Activated CD8-positive, alpha-beta T cell treated with anti-CD3 and anti-CD28 coated beads for 36 hours (primary cell): ENCODE data around the gene ZNF516. TPM values are rescaled to one million over a fixed set of nuclear protein-coding genes. Genes with fewer than 3 reads are reported as not detected.

Experiments
- ATAC-seq: fragments of 200-7000 bp; cut with Tn5 transposase; one replicate; pipeline ENCODE4 v1.10.0; 2021; ENCODE audit warnings: mild to moderate bottlenecking, moderate library complexity
- CTCF ChIA-PET: fragments of 350-600 bp; sonication (Branson Sonifier 250); formaldehyde crosslinking; loops from one replicate; lab custom pipeline; 2021; ENCODE audit warnings: antibody characterized with exemption; lab: Charles Lee
- POLR2A ChIA-PET: fragments of 350-600 bp; sonication (Branson Sonifier 250); formaldehyde crosslinking; loops from one replicate; lab custom pipeline; 2021; ENCODE audit warnings: antibody characterized with exemption; lab: Charles Lee
- DNase-seq: peaks from one replicate; pipeline ENCODE4 v3.0.0-alpha.2; 2020
- H3K27ac Mint-ChIP-seq: one replicate; pipeline ENCODE4 v1.8.0; 2021; ENCODE audit warnings: mild to moderate bottlenecking, mixed read lengths
- H3K27me3 Mint-ChIP-seq: one replicate; pipeline ENCODE4 v1.8.0; 2021; ENCODE audit warnings: mixed read lengths
- H3K36me3 Mint-ChIP-seq: one replicate; pipeline ENCODE4 v1.8.0; 2021; ENCODE audit warnings: low read depth, mixed read lengths
- H3K4me1 Mint-ChIP-seq: one replicate; pipeline ENCODE4 v1.8.0; 2021; ENCODE audit warnings: low read depth, mixed read lengths
- H3K4me3 Mint-ChIP-seq: one replicate; pipeline ENCODE4 v1.8.0; 2021; ENCODE audit warnings: mild to moderate bottlenecking, moderate library complexity, mixed read lengths
- H3K9me3 Mint-ChIP-seq: one replicate; pipeline ENCODE4 v1.8.0; 2021; ENCODE audit warnings: mixed read lengths
- CTCF ChIP-seq: fragments of 200-600 bp; IDR thresholded peaks from one replicate; pipeline ENCODE4 v1.8.0; 2022; ENCODE audit warnings: antibody characterized with exemption, mild to moderate bottlenecking
- intact Hi-C: fragments of 100-400 bp; cut with micrococcal nuclease; formaldehyde crosslinking; loops from one replicate; pipeline ENCODE4 v1.10.0; 2022
- total RNA-seq, 2 experiments: library from RNA; stranded (reverse); gene quantifications; one replicate each; pipeline ENCODE4 v1.2.3, GENCODE V29; 2021

ZNF516 gene
- total RNA-seq, 2 experiments from 2014 or later = 7.0 to 10.5 TPM

- ChIA-PET CTCF (interaction anchor here (1.1 kb wide), 2 partner anchors 10 to 92 kb away, joined by 3 to 5 read pairs; no protein-coding TSS in a partner anchor), POLR2A (interaction anchor here (1.3 to 1.6 kb wide), 2 partner anchors 10 to 40 kb away, joined by 3 read pairs; no protein-coding TSS in a partner anchor)
- no peak for TF ChIP-seq CTCF
- peaks cover 3% of the 10 kb centered on the region for H3K36me3 Mint-ChIP-seq
- peak overlapping the region; percentile 81 for H3K4me3 Mint-ChIP-seq
- intact Hi-C loops = no loop called here
- H3K4me1 Mint-ChIP-seq = peaks cover 26% of the 10 kb centered on the region
- ATAC-seq (no peak), DNase-seq (peak; percentile 62)
- peak overlapping the region; percentile 38 for H3K27ac Mint-ChIP-seq
- H3K9me3 Mint-ChIP-seq = no peaks in the 10 kb centered on the region
- H3K27me3 Mint-ChIP-seq = peaks cover 32% of the 10 kb centered on the region
These were observed 4.2 kb downstream of the ZNF516 start for GRCh38 chr18:76490670-76491472.

- ATAC-seq (no peak), DNase-seq (no peak)
- no peak for TF ChIP-seq CTCF
- intact Hi-C loops = no loop called here
- no peak overlapping the region for H3K27ac Mint-ChIP-seq
- POLR2A ChIA-PET = interaction anchor here (1.3 to 1.6 kb wide), 2 partner anchors 9 to 39 kb away, joined by 3 read pairs; no protein-coding TSS in a partner anchor
- H3K9me3 Mint-ChIP-seq = no peaks in the 10 kb centered on the region
- H3K27me3 Mint-ChIP-seq = peaks cover 28% of the 10 kb centered on the region
- CTCF ChIA-PET = interaction anchor here (1.1 kb wide), 2 partner anchors 9 to 91 kb away, joined by 3 to 5 read pairs; no protein-coding TSS in a partner anchor
- H3K4me3 Mint-ChIP-seq = peak overlapping the region; percentile 81
- peaks cover 24% of the 10 kb centered on the region for H3K4me1 Mint-ChIP-seq
- peaks cover 3% of the 10 kb centered on the region for H3K36me3 Mint-ChIP-seq
These were observed 5.0 kb downstream of the ZNF516 start for GRCh38 chr18:76490033-76490432.

GRCh38 chr18:76489081-76489480 is 6.0 kb downstream of the ZNF516 start:
- no peak overlapping the region for H3K27ac Mint-ChIP-seq
- ChIA-PET POLR2A (no interaction called here), CTCF (interaction anchor here (1.6 kb wide), 1 partner anchor 91 kb away, joined by 9 read pairs; no protein-coding TSS in a partner anchor)
- H3K27me3 Mint-ChIP-seq = peaks cover 25% of the 10 kb centered on the region
- DNase-seq = no peak
- intact Hi-C loops = no loop called here
- no peak overlapping the region for H3K4me3 Mint-ChIP-seq
- no peak for TF ChIP-seq CTCF
- H3K9me3 Mint-ChIP-seq = no peaks in the 10 kb centered on the region
- no peak for ATAC-seq
- H3K36me3 Mint-ChIP-seq = peaks cover 3% of the 10 kb centered on the region
- H3K4me1 Mint-ChIP-seq = peaks cover 21% of the 10 kb centered on the region

- ChIA-PET POLR2A (interaction anchor here (1.2 kb wide), 1 partner anchor 12 kb away, joined by 5 read pairs; no protein-coding TSS in a partner anchor), CTCF (interaction anchor here (1.2 to 1.6 kb wide), 2 partner anchors 19 to 90 kb away, joined by 3 to 9 read pairs; no protein-coding TSS in a partner anchor)
- ATAC-seq (no peak), DNase-seq (no peak)
- no peak for TF ChIP-seq CTCF
- Mint-ChIP-seq H3K9me3 (no peaks in the 10 kb centered on the region), H3K36me3 (peaks cover 3% of the 10 kb centered on the region), H3K27ac (no peak overlapping the region), H3K4me3 (no peak overlapping the region), H3K27me3 (peaks cover 19% of the 10 kb centered on the region), H3K4me1 (peaks cover 13% of the 10 kb centered on the region)
- intact Hi-C loops = no loop called here
These were observed 6.9 kb downstream of the ZNF516 start for GRCh38 chr18:76488190-76488589.
